GM06990 (cell line): ENCODE data around the gene OTX2.

ENCODE experiments used
- DNase-seq: peaks from one replicate; pipeline ENCODE4 v3.0.0-alpha.2; 2011; ENCODE audit not compliant: insufficient read length; ENCODE audit errors: extremely low read depth
- H3K27me3 ChIP-seq: replicated peaks from 2 replicates; pipeline ENCODE4 v1.6.0; 2011; ENCODE audit warnings: low read length; ENCODE audit not compliant: control insufficient read depth, insufficient read depth
- H3K36me3 ChIP-seq: 2 replicates; pipeline ENCODE4 v1.5.1; 2011; ENCODE audit warnings: low read length; ENCODE audit not compliant: control insufficient read depth, insufficient read depth
- H3K4me3 ChIP-seq: replicated peaks from 2 replicates; pipeline ENCODE4 v1.5.1; 2011; ENCODE audit warnings: low read depth, mild to moderate bottlenecking, control low read depth, low read length
- CTCF ChIP-seq: IDR thresholded peaks from 2 replicates; pipeline ENCODE4 v1.5.1; 2011; ENCODE audit warnings: low read length, control low read depth, mild to moderate bottlenecking, inconsistent platforms; ENCODE audit not compliant: insufficient read depth, poor library complexity, severe bottlenecking

Gene OTX2

GRCh38 chr14:56814969-56815700 is 4.9 kb upstream of the OTX2 start:
- TF ChIP-seq CTCF: no peak
- Histone ChIP-seq H3K4me3 (no peak overlapping the region), H3K27me3 (peaks cover 5% of the 10 kb centered on the region), H3K36me3 (no peaks in the 10 kb centered on the region)
- no peak for DNase-seq

- no peak for DNase-seq
- TF ChIP-seq CTCF: no peak
- Histone ChIP-seq H3K4me3 (no peak overlapping the region), H3K36me3 (no peaks in the 10 kb centered on the region), H3K27me3 (peaks cover 5% of the 10 kb centered on the region)
Measured at GRCh38 chr14:56814519-56814959, 4.3 kb upstream of the OTX2 start.

- H3K36me3 ChIP-seq: no peaks in the 10 kb centered on the region
- TF ChIP-seq CTCF: no peak
- H3K27me3 ChIP-seq: peaks cover 5% of the 10 kb centered on the region
- H3K4me3 ChIP-seq: no peak overlapping the region
- no peak for DNase-seq
Measured at GRCh38 chr14:56813143-56813551, 2.9 kb upstream of the OTX2 start.

GRCh38 chr14:56812364-56813141 is 2.3 kb upstream of the OTX2 start:
- H3K4me3 ChIP-seq: no peak overlapping the region
- no peak for TF ChIP-seq CTCF
- H3K27me3 ChIP-seq: peaks cover 5% of the 10 kb centered on the region
- DNase-seq: no peak
- no peaks in the 10 kb centered on the region for H3K36me3 ChIP-seq

- Histone ChIP-seq H3K4me3 (no peak overlapping the region), H3K36me3 (no peaks in the 10 kb centered on the region), H3K27me3 (peaks cover 5% of the 10 kb centered on the region)
- no peak for DNase-seq
- TF ChIP-seq CTCF: no peak
Measured at GRCh38 chr14:56811593-56812363, 1.5 kb upstream of the OTX2 start.
